ENCODE data around the gene FZD1. TPM values are rescaled to one million over a fixed set of nuclear protein-coding genes. Genes with fewer than 3 reads are reported as not detected.
A peak's percentile ranks its signal among the peaks of the same experiment; 100 is the strongest.

The FZD1 gene
- total and polyA plus RNA-seq, 2 experiments from 2014 or later: 11.2 to 14.9 TPM

DNA sequence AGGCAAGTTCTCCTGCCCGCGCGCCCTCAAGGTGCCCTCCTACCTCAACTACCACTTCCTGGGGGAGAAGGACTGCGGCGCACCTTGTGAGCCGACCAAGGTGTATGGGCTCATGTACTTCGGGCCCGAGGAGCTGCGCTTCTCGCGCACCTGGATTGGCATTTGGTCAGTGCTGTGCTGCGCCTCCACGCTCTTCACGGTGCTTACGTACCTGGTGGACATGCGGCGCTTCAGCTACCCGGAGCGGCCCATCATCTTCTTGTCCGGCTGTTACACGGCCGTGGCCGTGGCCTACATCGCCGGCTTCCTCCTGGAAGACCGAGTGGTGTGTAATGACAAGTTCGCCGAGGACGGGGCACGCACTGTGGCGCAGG lies 1.4 kb downstream of the FZD1 start:
- TF ChIP-seq, protein P1, sequence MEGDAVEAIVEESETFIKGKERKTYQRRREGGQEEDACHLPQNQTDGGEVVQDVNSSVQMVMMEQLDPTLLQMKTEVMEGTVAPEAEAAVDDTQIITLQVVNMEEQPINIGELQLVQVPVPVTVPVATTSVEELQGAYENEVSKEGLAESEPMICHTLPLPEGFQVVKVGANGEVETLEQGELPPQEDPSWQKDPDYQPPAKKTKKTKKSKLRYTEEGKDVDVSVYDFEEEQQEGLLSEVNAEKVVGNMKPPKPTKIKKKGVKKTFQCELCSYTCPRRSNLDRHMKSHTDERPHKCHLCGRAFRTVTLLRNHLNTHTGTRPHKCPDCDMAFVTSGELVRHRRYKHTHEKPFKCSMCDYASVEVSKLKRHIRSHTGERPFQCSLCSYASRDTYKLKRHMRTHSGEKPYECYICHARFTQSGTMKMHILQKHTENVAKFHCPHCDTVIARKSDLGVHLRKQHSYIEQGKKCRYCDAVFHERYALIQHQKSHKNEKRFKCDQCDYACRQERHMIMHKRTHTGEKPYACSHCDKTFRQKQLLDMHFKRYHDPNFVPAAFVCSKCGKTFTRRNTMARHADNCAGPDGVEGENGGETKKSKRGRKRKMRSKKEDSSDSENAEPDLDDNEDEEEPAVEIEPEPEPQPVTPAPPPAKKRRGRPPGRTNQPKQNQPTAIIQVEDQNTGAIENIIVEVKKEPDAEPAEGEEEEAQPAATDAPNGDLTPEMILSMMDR (IDR thresholded peaks at IDR 0.05; ENCODE audit: low read depth, low read length): no peak
- no peak overlapping the region for H3K27ac ChIP-seq
- DNase-seq (ENCODE audit: low read depth in 1 of 2, low spot score in 1 of 2): peak; percentile 18

DNA sequence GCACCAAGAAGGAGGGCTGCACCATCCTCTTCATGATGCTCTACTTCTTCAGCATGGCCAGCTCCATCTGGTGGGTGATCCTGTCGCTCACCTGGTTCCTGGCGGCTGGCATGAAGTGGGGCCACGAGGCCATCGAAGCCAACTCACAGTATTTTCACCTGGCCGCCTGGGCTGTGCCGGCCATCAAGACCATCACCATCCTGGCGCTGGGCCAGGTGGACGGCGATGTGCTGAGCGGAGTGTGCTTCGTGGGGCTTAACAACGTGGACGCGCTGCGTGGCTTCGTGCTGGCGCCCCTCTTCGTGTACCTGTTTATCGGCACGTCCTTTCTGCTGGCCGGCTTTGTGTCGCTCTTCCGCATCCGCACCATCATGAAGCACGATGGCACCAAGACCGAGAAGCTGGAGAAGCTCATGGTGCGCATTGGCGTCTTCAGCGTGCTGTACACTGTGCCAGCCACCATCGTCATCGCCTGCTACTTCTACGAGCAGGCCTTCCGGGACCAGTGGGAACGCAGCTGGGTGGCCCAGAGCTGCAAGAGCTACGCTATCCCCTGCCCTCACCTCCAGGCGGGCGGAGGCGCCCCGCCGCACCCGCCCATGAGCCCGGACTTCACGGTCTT lies 1.9 kb downstream of the FZD1 start:
- peak; percentile 11 to 47 for DNase-seq (ENCODE audit: low read depth in 1 of 2, low spot score in 1 of 2)
- H3K27ac ChIP-seq: no peak overlapping the region
- TF ChIP-seq, protein P1 (IDR thresholded peaks at IDR 0.05; ENCODE audit: low read depth, low read length): no peak
- peaks cover 10% of the 10 kb centered on the region for H3K4me1 ChIP-seq (ENCODE audit: low read depth)
- peak overlapping the region; percentile 69 for H3K4me3 ChIP-seq
- no peaks in the 10 kb centered on the region for H3K36me3 ChIP-seq
- peaks cover 63% of the 10 kb centered on the region for H3K27me3 ChIP-seq
- H3K9me3 ChIP-seq (ENCODE audit: low read depth): no peaks in the 10 kb centered on the region

More for the DNA sequence above, 1.4 kb downstream of the FZD1 start:
- H3K36me3 ChIP-seq: no peaks in the 10 kb centered on the region
- peaks cover 10% of the 10 kb centered on the region for H3K4me1 ChIP-seq (ENCODE audit: low read depth)
- no peaks in the 10 kb centered on the region for H3K9me3 ChIP-seq (ENCODE audit: low read depth)
- H3K4me3 ChIP-seq: peak overlapping the region; percentile 69
- H3K27me3 ChIP-seq: peaks cover 68% of the 10 kb centered on the region

DNA sequence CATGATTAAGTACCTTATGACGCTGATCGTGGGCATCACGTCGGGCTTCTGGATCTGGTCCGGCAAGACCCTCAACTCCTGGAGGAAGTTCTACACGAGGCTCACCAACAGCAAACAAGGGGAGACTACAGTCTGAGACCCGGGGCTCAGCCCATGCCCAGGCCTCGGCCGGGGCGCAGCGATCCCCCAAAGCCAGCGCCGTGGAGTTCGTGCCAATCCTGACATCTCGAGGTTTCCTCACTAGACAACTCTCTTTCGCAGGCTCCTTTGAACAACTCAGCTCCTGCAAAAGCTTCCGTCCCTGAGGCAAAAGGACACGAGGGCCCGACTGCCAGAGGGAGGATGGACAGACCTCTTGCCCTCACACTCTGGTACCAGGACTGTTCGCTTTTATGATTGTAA lies 2.5 kb downstream of the FZD1 start:
- H3K27ac ChIP-seq: no peak overlapping the region
- no peaks in the 10 kb centered on the region for H3K36me3 ChIP-seq
- DNase-seq (ENCODE audit: low read depth in 1 of 2, low spot score in 1 of 2): peak; percentile 19 to 22
- peaks cover 10% of the 10 kb centered on the region for H3K4me1 ChIP-seq (ENCODE audit: low read depth)
- H3K9me3 ChIP-seq (ENCODE audit: low read depth): no peaks in the 10 kb centered on the region
- peaks cover 60% of the 10 kb centered on the region for H3K27me3 ChIP-seq
- H3K4me3 ChIP-seq: peak overlapping the region; percentile 27
- TF ChIP-seq, protein P1 (IDR thresholded peaks at IDR 0.05; ENCODE audit: low read depth, low read length): no peak

DNA sequence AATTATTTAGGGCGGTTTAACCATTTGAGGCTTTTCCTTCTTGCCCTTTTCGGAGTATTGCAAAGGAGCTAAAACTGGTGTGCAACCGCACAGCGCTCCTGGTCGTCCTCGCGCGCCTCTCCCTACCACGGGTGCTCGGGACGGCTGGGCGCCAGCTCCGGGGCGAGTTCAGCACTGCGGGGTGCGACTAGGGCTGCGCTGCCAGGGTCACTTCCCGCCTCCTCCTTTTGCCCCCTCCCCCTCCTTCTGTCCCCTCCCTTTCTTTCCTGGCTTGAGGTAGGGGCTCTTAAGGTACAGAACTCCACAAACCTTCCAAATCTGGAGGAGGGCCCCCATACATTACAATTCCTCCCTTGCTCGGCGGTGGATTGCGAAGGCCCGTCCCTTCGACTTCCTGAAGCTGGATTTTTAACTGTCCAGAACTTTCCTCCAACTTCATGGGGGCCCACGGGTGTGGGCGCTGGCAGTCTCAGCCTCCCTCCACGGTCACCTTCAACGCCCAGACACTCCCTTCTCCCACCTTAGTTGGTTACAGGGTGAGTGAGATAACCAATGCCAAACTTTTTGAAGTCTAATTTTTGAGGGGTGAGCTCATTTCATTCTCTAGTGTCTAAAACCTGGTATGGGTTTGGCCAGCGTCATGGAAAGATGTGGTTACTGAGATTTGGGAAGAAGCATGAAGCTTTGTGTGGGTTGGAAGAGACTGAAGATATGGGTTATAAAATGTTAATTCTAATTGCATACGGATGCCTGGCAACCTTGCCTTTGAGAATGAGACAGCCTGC lies 3.1 kb downstream of the FZD1 start:
- Histone ChIP-seq H3K4me3 (peak overlapping the region; percentile 27), H3K27me3 (peaks cover 53% of the 10 kb centered on the region), H3K27ac (no peak overlapping the region), H3K36me3 (no peaks in the 10 kb centered on the region), H3K4me1 (ENCODE audit: low read depth) (peaks cover 10% of the 10 kb centered on the region), H3K9me3 (ENCODE audit: low read depth) (no peaks in the 10 kb centered on the region)
- DNase-seq (ENCODE audit: low read depth in 1 of 2, low spot score in 1 of 2): peak; percentile 20 to 79
- TF ChIP-seq, protein P1 (IDR thresholded peaks at IDR 0.05; ENCODE audit: low read depth, low read length): no peak

DNA sequence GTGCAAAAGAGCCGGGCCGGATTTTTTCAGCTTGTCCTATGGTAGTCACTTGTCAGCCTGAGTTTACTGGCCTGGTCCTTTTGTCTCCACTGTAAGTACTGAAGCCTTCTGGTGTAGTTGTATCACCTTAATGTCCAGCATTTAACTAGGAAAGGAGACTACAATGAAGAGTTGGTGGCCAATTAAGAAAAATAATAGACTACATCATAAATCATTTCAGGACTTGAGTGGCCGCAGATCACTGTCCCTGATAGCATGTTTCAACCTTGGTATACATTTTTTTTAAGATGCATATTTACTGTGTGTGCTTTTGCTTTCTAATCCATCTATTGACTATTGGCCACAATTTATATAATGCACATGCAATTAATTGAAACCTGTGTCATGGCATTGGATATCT lies 6.1 kb downstream of the FZD1 start:
- H3K9me3 ChIP-seq (ENCODE audit: low read depth): no peaks in the 10 kb centered on the region
- peaks cover 41% of the 10 kb centered on the region for H3K27me3 ChIP-seq
- no peaks in the 10 kb centered on the region for H3K36me3 ChIP-seq
- TF ChIP-seq, protein P1 (IDR thresholded peaks at IDR 0.05; ENCODE audit: low read depth, low read length): no peak
- DNase-seq (ENCODE audit: low read depth in 1 of 2, low spot score in 1 of 2): no peak
- H3K4me1 ChIP-seq (ENCODE audit: low read depth): peaks cover 10% of the 10 kb centered on the region
- no peak overlapping the region for H3K27ac ChIP-seq
- no peak overlapping the region for H3K4me3 ChIP-seq
